SK-N-SH (cell line): ENCODE results near the gene RAB3C. TPM values are rescaled to one million over a fixed set of nuclear protein-coding genes. Genes with fewer than 3 reads are reported as not detected.

Experiments used
- CTCF ChIA-PET: fragments of 300-600, 350-600 bp; formaldehyde crosslinking; extraction: SDS; loops from one replicate; lab custom pipeline; 2021; lab: Yijun Ruan, JAX
- POLR2A ChIA-PET: fragments of 350-600 bp; sonication (Branson Sonifier 250); formaldehyde crosslinking; extraction: SDS; loops from one replicate; lab custom pipeline; 2020; ENCODE audit warnings: antibody characterized with exemption, inconsistent platforms; lab: Yijun Ruan, JAX
- DNase-seq: peaks from one replicate; pipeline ENCODE4 v3.0.0; 2012
- H2AFZ ChIP-seq: fragments of 200-600 bp; sonication (generic); 2 replicates; pipeline ENCODE4 v1.8.1; 2016; ENCODE audit warnings: antibody characterized with exemption, mild to moderate bottlenecking, low read depth
- H3F3A ChIP-seq: fragments of 200-600 bp; sonication (generic); replicated peaks from 2 replicates; pipeline ENCODE3; 2016; ENCODE audit warnings: antibody characterized with exemption, mild to moderate bottlenecking; ENCODE audit not compliant: insufficient read depth
- H3K27ac ChIP-seq, 2 experiments: fragments of 200-500 bp in 1 of 2; fragments of 200-600 bp in 1 of 2; sonication (Bioruptor generic) in 1 of 2; sonication (generic), shearing (Covaris generic) in 1 of 2; 2 replicates each; pipeline versions ENCODE4 v1.5.1 to v1.6.1; 2014 to 2016; ENCODE audit warnings: low read depth in 2 of 2, inconsistent platforms in 1 of 2, low read length in 1 of 2, mild to moderate bottlenecking in 1 of 2, mixed read lengths in 1 of 2
- H3K27me3 ChIP-seq: fragments of 200-600 bp; sonication (generic), shearing (Covaris generic); 2 replicates; pipeline ENCODE4 v1.6.1; 2016; ENCODE audit warnings: mixed run types; ENCODE audit not compliant: insufficient read depth
- H3K36me3 ChIP-seq, 2 experiments: fragments of 200-500 bp in 1 of 2; fragments of 200-600 bp in 1 of 2; sonication (Bioruptor generic) in 1 of 2; sonication (generic) in 1 of 2; replicated peaks in 1 of 2; 2 replicates each; pipeline versions ENCODE3 to v1.5.1; 2014 to 2016; ENCODE audit warnings: low read length in 1 of 2, mild to moderate bottlenecking in 1 of 2; ENCODE audit not compliant: insufficient read depth in 2 of 2, control insufficient read depth in 1 of 2
- H3K4me1 ChIP-seq, 2 experiments: fragments of 200-500 bp in 1 of 2; fragments of 200-600 bp in 1 of 2; sonication (Bioruptor generic) in 1 of 2; sonication (generic), shearing (Covaris generic) in 1 of 2; 2 replicates each; pipeline versions ENCODE4 v1.5.1 to v1.6.1; 2014 to 2016; ENCODE audit warnings: low read depth in 1 of 2, low read length in 1 of 2, mixed run types in 1 of 2; ENCODE audit not compliant: insufficient read depth in 2 of 2, control insufficient read depth in 1 of 2
- H3K4me2 ChIP-seq: fragments of 200-600 bp; sonication (generic), shearing (Covaris generic); 2 replicates; pipeline ENCODE4 v1.6.1; 2017; ENCODE audit warnings: mixed run types
- H3K4me3 ChIP-seq, 2 experiments: fragments of 200-500 bp in 1 of 2; fragments of 200-600 bp in 1 of 2; sonication (Bioruptor generic) in 1 of 2; sonication (generic), shearing (Covaris generic) in 1 of 2; 2 replicates each; pipeline versions ENCODE4 v1.5.1 to v1.8.1; 2014 to 2016; ENCODE audit warnings: low read depth in 2 of 2, inconsistent platforms in 1 of 2, low read length in 1 of 2, mild to moderate bottlenecking in 1 of 2, mixed read lengths in 1 of 2, moderate library complexity in 1 of 2
- H3K79me2 ChIP-seq: fragments of 200-600 bp; sonication (generic); 2 replicates; pipeline ENCODE4 v1.8.1; 2017; ENCODE audit warnings: mild to moderate bottlenecking; ENCODE audit not compliant: insufficient read depth
- H3K9ac ChIP-seq: fragments of 200-600 bp; sonication (generic); 2 replicates; pipeline ENCODE4 v1.6.1; 2017; ENCODE audit warnings: mixed run types
- H3K9me2 ChIP-seq: fragments of 200-600 bp; sonication (generic); 2 replicates; pipeline ENCODE4 v1.6.1; 2017; ENCODE audit warnings: mixed run types
- H3K9me3 ChIP-seq: fragments of 200-600 bp; sonication (generic); 2 replicates; pipeline ENCODE4 v1.6.1; 2017; ENCODE audit warnings: mixed run types, mild to moderate bottlenecking, moderate library complexity
- H4K20me1 ChIP-seq: fragments of 200-600 bp; sonication (generic); 2 replicates; pipeline ENCODE4 v1.6.1; 2017; ENCODE audit warnings: mild to moderate bottlenecking, mixed run types; ENCODE audit not compliant: insufficient read depth
- CTCF ChIP-seq: fragments of 200-600 bp; sonication (generic); IDR thresholded peaks from 2 replicates; pipeline ENCODE4 v1.6.1; 2017; ENCODE audit warnings: antibody characterized with exemption, mild to moderate bottlenecking, moderate library complexity
- ELF1 ChIP-seq: IDR thresholded peaks from 2 replicates; pipeline ENCODE4 v1.4.0; 2012
- FOXJ3 ChIP-seq: sonication (generic); formaldehyde crosslinking; IDR thresholded peaks from 2 replicates; pipeline ENCODE4 v1.5.1; 2020; ENCODE audit warnings: mild to moderate bottlenecking, missing genetic modification reagents
- FOXM1 ChIP-seq: IDR thresholded peaks from 2 replicates; pipeline ENCODE4 v1.4.0; 2012; ENCODE audit warnings: low read depth, mild to moderate bottlenecking
- GABPA ChIP-seq: IDR thresholded peaks from 2 replicates; pipeline ENCODE4 v1.4.0; 2012; ENCODE audit warnings: low read depth, mild to moderate bottlenecking
- GATA2 ChIP-seq: sonication (generic); formaldehyde crosslinking; IDR thresholded peaks from 2 replicates; pipeline ENCODE4 v1.5.0; 2020; ENCODE audit warnings: mild to moderate bottlenecking, missing genetic modification reagents
- IRF3 ChIP-seq: fragments of 150-350 bp; IDR thresholded peaks from 2 replicates; pipeline ENCODE4 v1.6.1; 2016; ENCODE audit warnings: mild to moderate bottlenecking, low read depth, low read length
- JUND ChIP-seq: IDR thresholded peaks from 2 replicates; pipeline ENCODE4 v1.4.0; 2012
- PBX3 ChIP-seq: IDR thresholded peaks from 2 replicates; pipeline ENCODE4; 2012
- POLR2AphosphoS5 ChIP-seq: IDR thresholded peaks from 2 replicates; pipeline ENCODE4 v1.6.1; 2012; ENCODE audit warnings: low read depth, low read length
- RCOR1 ChIP-seq: fragments of 150-350 bp; IDR thresholded peaks from 2 replicates; pipeline ENCODE4 v1.6.1; 2017; ENCODE audit warnings: antibody characterized with exemption, low read length
- RFX5 ChIP-seq: IDR thresholded peaks from 2 replicates; pipeline ENCODE4 v1.6.1; 2012; ENCODE audit warnings: mild to moderate bottlenecking, improper control_type of control experiment, low read length
- SIN3A ChIP-seq: IDR thresholded peaks from 2 replicates; pipeline ENCODE4 v1.6.1; 2012; ENCODE audit warnings: low read depth, mild to moderate bottlenecking, low read length, moderate library complexity, borderline replicate concordance
- SMC3 ChIP-seq: IDR thresholded peaks from 2 replicates; pipeline ENCODE4 v1.6.1; 2012; ENCODE audit warnings: low read depth, low read length, improper control_type of control experiment
- TEAD4 ChIP-seq: IDR thresholded peaks from 2 replicates; pipeline ENCODE4 v1.4.0; 2012; ENCODE audit warnings: mild to moderate bottlenecking, borderline replicate concordance; ENCODE audit not compliant: insufficient read depth
- USF1 ChIP-seq: IDR thresholded peaks from 2 replicates; pipeline ENCODE4 v1.4.0; 2012; ENCODE audit warnings: low read depth, borderline replicate concordance
- USF2 ChIP-seq: fragments of 150-350 bp; IDR thresholded peaks from 2 replicates; pipeline ENCODE4 v1.6.1; 2017; ENCODE audit warnings: antibody characterized with exemption, low read length, low read depth, borderline replicate concordance
- WGBS: methylation state at CpG from one replicate; pipeline ENCODE4 v1.1.6; 2017; ENCODE audit warnings: low lambda C conversion rate; 5-methylcytosine and 5-hydroxymethylcytosine counted together
- polyA plus RNA-seq, 3 experiments: library from polyadenylated mRNA; depleted of rRNA; stranded (reverse); fragments of >200 nt; gene quantifications; 2 replicates each; pipeline ENCODE4 v1.2.3, GENCODE V29; 2012

The RAB3C gene
- polyA plus RNA-seq, 1 of the 3 experiments (the other 2 are of a cell fraction): 0.03 TPM

- Histone ChIP-seq H4K20me1 (no peaks in the 10 kb centered on the region), H3K4me1 (peaks cover 0 to 9% of the 10 kb centered on the region in 2 experiments; a peak in 1 of 4 replicates), H2AFZ (no peak overlapping the region), H3K4me2 (no peak overlapping the region), H3K9ac (no peak overlapping the region), H3K4me3 (no peak overlapping the region), H3K9me2 (no peaks in the 10 kb centered on the region), H3K27ac (no peak overlapping the region), H3K27me3 (no peaks in the 10 kb centered on the region), H3K36me3 (no peaks in the 10 kb centered on the region), H3K79me2 (no peaks in the 10 kb centered on the region), H3K9me3 (0 out of 2 replicates have a peak, but pooled peaks cover 8% of the 10 kb centered on the region), H3F3A (peaks cover 5% of the 10 kb centered on the region)
- TF ChIP-seq TEAD4 (no peak), GATA2 (CRISPR knock-in tag) (no peak), FOXJ3 (no peak), ELF1 (no peak), POLR2AphosphoS5 (no peak), PBX3 (no peak), GABPA (no peak), USF1 (no peak), FOXM1 (no peak), SIN3A (no peak), RCOR1 (no peak), USF2 (no peak), CTCF (no peak), RFX5 (no peak), IRF3 (no peak), SMC3 (no peak), JUND (no peak)
- ChIA-PET POLR2A (no interaction called here), CTCF (interaction anchor here (0.8 to 4.8 kb wide), 44 partner anchors 9 to 494 kb away, joined by 3 to 79 read pairs (median 5); no protein-coding TSS in a partner anchor)
- no peak for DNase-seq
- WGBS: 84% methylated on average over 4 of the region's 4 CpGs
These were observed 304.4 kb downstream of the RAB3C start for GRCh38 chr5:58887311-58887710.
